Omental fat pad (tissue), 4 donors: ENCODE measurements around the gene ZNF512B. TPM values are rescaled to one million over a fixed set of nuclear protein-coding genes. Genes with fewer than 3 reads are reported as not detected.
"Not testable (repeated sequence)": the region's sequence is repeated elsewhere in the genome, so short reads cannot be mapped to it uniquely, and the experiment has no call there.

Experiments used
- ATAC-seq: fragments of 150-250 bp; one replicate; pipeline ENCODE4 v1.9.1; 2016; ENCODE audit warnings: mild to moderate bottlenecking, moderate library complexity; ENCODE audit not compliant: low FRiP score
- DNase-seq: peaks from one replicate; pipeline ENCODE4 v3.0.0-alpha.2; 2019; ENCODE audit warnings: low spot score
- total RNA-seq, 4 donors: library from RNA; depleted of rRNA; stranded (reverse); fragments of >200 nt; gene quantifications; one replicate each; pipeline ENCODE4 v1.1.0, GENCODE V29; 2016
- TF ChIP-seq, protein P1 (sequence below), 3 donors: fragments of 450-650 bp; IDR thresholded peaks; one replicate each; pipeline ENCODE4 v1.5.1; 2016 to 2017; ENCODE audit warnings: antibody characterized with exemption in 3 of 3, mild to moderate bottlenecking in 3 of 3, moderate library complexity in 2 of 3

Gene ZNF512B
- total RNA-seq, 4 donors from 2014 or later = 6.4 to 9.8 (median 7.2) TPM

DNA sequence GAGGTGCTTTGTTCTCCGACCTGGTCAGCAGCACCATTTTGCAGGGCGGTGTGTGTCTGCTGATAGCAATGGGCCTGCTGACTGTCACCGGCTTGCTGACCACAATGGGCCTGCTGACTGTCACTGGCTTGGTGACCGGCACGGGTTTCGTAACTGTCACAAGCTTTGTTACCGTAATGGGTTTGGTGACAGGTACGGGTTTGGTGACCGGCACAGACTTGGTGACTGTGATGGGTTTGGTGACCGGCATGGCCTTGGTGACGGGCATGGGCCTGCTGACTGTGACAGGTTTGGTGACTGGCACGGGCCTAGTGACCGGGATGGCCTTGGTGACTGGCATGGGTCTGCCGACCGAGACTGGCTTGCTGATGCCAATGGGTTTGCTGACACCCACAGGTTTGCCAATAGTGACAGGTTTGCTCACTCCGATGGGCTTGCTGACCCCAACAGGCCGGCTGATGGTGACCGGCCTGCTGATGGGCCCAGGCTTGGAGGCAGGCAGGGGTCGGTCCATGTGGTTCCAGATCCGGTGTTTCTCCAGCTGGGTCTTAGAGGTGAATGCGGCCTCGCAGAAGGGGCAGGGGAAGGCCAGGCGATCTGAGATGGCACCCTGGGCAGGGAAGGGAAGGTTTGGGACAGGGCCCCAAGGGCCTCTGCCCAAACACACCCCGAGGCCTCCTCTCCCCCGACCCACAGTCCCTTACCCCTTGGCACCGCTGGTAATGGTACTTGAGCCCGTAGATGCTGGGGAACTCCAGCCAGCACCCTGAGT, 3.4 kb downstream of the ZNF512B start:
- ATAC-seq (no peak), DNase-seq (no peak)
- TF ChIP-seq, protein P1, sequence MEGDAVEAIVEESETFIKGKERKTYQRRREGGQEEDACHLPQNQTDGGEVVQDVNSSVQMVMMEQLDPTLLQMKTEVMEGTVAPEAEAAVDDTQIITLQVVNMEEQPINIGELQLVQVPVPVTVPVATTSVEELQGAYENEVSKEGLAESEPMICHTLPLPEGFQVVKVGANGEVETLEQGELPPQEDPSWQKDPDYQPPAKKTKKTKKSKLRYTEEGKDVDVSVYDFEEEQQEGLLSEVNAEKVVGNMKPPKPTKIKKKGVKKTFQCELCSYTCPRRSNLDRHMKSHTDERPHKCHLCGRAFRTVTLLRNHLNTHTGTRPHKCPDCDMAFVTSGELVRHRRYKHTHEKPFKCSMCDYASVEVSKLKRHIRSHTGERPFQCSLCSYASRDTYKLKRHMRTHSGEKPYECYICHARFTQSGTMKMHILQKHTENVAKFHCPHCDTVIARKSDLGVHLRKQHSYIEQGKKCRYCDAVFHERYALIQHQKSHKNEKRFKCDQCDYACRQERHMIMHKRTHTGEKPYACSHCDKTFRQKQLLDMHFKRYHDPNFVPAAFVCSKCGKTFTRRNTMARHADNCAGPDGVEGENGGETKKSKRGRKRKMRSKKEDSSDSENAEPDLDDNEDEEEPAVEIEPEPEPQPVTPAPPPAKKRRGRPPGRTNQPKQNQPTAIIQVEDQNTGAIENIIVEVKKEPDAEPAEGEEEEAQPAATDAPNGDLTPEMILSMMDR (IDR thresholded peaks at IDR 0.05) = no peak

DNA sequence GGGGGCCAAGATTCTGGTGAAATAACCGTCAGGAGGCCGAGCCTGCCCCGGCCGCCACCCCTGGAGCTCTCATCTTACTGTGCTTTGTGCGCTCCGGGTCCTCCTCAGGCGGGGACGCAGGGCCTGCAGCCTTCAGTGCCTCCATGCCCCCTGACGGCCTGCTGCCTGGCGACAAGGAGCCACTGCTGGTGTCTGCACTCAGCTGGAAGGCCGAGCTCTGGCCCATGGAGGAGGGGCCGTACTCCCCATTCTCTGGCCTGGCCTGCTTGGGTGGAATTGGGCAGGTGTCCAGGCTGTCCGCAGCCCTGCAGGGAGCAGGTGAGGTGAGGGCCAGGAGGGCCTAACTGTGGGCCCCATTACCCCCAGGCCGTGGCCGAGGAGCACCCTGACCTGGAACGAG, 5.3 kb downstream of the ZNF512B start:
- TF ChIP-seq, protein P1 (IDR thresholded peaks at IDR 0.05) = no peak
- ATAC-seq = no peak
- DNase-seq = no peak

DNA sequence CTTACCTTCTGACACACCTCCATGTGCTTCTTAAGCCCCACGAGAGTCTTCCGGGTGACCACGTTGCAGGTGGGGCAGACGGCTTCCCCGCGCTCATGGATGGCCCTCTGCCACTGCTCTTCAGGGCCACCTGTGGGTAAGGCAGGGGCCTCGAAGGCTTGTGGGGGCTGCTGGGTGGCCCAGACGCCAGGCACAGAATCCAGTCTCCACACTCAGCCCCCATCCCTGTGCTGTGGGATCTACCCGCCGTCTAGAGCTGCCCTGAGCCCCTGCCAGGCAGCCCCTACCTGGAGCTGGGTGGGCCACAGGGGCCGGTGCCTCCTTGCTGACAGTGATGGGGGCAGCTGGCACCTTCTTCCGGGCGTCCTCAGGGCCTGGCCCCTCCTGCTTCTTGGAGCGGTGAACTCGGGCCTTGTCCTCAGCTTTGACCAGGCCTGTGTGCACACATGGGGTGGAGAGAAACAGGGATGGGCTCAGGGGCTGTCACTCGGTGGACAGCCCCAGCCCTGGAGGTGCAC, 5.9 kb downstream of the ZNF512B start:
- ATAC-seq (no peak), DNase-seq (no peak)
- TF ChIP-seq, protein P1 (IDR thresholded peaks at IDR 0.05) = no peak

DNA sequence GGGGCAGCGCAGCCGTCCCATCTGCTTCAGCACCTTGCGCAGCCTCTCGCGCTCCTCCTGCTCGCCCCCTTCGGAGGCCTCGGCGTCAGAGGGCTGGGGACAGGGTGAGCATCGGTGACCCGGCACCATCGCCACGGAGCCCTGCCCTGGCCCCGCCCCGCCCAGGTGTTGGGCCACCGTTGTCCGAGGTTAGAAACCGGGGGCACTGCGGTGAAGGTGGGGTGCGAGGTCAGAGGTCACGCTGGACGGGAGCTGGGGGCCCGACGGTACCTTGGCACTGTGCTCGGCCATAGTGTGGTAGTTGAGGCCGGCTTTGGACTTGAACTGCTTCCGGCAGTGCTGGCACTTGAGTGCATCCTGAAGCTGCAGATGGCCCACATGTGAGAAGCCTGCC, 6.4 kb downstream of the ZNF512B start:
- TF ChIP-seq, protein P1 (IDR thresholded peaks at IDR 0.05) = no peak
- no peak for DNase-seq

DNA sequence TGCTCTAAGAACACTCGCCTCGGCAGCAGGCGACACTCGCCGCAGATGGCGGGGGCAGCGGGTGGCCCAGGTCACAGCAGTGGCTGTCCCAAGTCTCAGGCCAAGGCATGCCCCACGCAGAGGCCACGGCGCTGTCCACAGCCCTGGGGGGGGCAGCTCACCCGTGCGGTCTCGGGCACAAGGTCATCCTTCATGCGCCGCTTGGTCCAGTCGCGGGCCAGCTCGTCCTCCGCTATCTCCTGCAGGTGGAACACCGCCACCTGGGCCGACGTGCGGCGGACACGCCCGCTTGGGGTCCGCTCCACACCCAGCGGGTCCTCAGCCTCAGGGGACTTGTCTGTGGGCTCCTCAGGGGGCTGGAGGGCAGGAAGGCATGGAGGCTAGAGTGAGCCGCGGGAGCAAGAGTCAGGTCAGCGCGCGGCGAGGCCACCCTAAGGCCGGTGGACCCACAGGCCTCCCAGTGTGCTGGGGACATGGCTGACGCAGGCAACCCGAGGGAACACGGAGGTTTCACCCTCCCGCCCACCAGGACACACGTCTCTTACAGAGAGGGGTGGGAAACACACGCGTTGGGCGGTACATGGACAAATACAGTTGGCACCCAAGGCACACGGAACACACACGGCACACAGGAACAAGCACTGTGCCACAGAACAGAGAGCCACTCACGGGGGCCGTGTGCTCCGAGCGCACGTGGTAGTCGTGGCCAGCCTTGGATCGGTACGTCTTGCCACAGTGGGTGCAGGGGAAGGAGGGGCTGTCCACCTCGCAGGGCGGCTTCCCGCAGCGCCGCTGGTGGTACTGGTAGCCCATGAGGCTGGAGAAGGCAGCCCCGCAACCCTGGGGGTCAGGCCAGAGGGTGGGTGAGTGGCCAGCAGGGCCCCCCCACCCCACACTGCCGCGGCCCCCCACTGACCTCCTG, 7.0 kb downstream of the ZNF512B start:
- DNase-seq (no peak), ATAC-seq (no peak)
- TF ChIP-seq, protein P1 (IDR thresholded peaks at IDR 0.05) = no peak

More for the DNA sequence above, 6.4 kb downstream of the ZNF512B start:
- no peak for ATAC-seq

DNA sequence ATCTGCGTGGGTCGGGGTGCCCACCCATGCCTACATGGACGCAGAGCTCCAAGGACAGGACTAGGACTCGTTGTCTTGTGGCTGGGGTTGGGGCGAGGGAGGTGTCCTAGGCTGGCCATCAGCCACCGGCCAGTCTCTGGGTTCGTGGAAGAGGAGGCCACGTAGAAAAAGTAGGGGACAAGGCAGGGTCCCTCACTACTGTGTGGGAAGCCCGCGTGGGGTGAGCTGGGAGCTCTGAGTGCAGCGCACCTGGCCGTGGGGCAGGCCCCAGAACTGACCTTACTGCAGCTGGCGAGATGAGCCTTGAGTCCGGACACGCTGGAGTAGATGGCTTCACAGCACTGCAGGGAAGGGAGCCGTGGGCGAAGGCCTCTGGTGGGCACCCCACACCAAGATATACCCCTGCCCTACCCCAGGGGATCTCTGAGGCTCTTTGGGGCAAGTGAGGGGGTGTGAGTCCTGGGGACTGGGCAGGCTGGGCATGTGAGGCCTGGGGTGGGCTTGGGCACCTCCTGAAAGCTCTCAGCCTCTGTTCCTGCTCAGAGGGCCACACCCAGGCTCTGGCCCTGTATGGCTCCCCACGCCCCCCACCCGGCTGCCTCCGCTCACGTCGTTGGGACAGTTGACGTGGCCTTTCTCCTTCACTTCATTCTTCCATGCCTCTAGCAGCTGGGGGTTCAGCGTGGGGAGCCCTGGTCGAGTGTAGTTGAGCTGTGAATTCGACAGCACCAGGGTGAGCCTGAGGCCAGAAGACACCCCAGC, 7.9 kb downstream of the ZNF512B start:
- DNase-seq (no peak), ATAC-seq (no peak)
- TF ChIP-seq, protein P1 (IDR thresholded peaks at IDR 0.05) = no peak

DNA sequence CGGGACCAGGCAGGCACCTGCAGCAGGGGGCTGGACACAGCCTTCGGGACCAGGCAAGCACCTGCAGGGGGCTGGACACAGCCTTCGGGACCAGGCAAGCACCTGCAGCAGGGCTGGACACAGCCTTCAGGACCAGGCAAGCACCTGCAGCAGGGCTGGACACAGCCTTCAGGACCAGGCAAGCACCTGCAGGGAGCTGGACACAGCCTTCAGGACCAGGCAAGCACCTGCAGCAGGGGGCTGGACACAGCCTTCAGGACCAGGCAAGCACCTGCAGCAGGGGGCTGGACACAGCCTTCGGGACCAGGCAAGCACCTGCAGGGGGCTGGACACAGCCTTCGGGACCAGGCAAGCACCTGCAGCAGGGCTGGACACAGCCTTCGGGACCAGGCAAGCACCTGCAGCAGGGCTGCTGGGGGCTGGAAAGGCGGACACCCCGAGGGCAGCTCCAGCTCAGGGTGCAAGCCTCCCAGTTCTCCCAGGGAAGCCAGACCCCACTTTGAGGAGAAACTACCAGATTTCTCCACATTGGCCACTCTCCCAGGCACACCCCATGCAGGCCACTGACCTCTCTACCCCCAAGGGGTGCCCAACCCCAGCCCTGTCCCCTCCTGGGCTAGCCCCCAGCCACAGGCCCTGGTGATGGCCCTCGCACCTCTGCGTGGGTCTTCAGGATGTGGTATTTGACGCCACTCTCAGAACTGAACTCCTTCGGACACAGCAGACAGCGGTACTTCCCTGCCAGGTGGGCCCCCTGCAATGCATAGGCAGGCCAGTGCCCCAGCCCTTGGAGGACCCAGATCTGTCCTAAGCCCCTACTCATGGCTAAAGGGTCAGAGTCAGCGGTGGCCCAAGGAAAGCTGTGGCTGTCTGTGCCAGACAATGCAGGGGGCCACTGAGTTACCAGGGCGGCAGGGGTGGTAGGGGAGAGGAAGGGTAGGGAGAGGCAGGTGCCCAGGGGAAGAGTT, 8.8 kb downstream of the ZNF512B start:
- DNase-seq, ATAC-seq: not testable (repeated sequence)
